ENCODE measurements around the gene EFCAB9. TPM values are rescaled to one million over a fixed set of nuclear protein-coding genes. Genes with fewer than 3 reads are reported as not detected.

The EFCAB9 gene
- total RNA-seq, 1 experiment from 2014 or later = not detected

GRCh38 chr5:172148381-172148780 is 45.6 kb upstream of the EFCAB9 start:
- BruUV-seq (replicated peaks) = no TSS peak
- Histone ChIP-seq H3K4me1 (ENCODE audit: control insufficient read depth in 1 of 2, insufficient read depth in 2 of 2, low read length in 2 of 2) (no peaks in the 10 kb centered on the region), H3K27ac (ENCODE audit: low read depth, low read length) (no peak overlapping the region), H2AFZ (ENCODE audit: low read depth, low read length, poor library complexity, severe bottlenecking) (no peak overlapping the region), H3K4me3 (replicated peaks in 1 of 2; ENCODE audit: low read depth in 1 of 2, low read length in 2 of 2) (no peak overlapping the region), H3K9me2 (ENCODE audit: insufficient read depth) (no peaks in the 10 kb centered on the region), H3K4me2 (ENCODE audit: low read length) (no peak overlapping the region), H4K20me1 (ENCODE audit: insufficient read depth) (no peaks in the 10 kb centered on the region), H3K9me3 (ENCODE audit: control insufficient read depth in 1 of 2, insufficient read depth in 1 of 2, low read depth in 1 of 2, low read length in 2 of 2) (no peaks in the 10 kb centered on the region), H3K36me3 (ENCODE audit: control insufficient read depth in 1 of 2, insufficient read depth in 2 of 2, low read length in 2 of 2) (no peaks in the 10 kb centered on the region), H3K27me3 (ENCODE audit: insufficient read depth, low read length) (no peaks in the 10 kb centered on the region), H3K79me2 (ENCODE audit: insufficient read depth, low read length) (no peaks in the 10 kb centered on the region), H3K9ac (ENCODE audit: low read length) (no peak overlapping the region)
- POLR2A ChIA-PET = no interaction called here
- TF ChIP-seq CTCF (IDR thresholded peaks at IDR 0.05 in 2 of 3, conservative IDR thresholded peaks at IDR 0.05 in 1 of 3; ENCODE audit: borderline replicate concordance in 1 of 3, insufficient read depth in 1 of 3, low read depth in 2 of 3, low read length in 2 of 3) (no peak), SIN3A (IDR thresholded peaks at IDR 0.05; ENCODE audit: low read depth) (no peak), ZBTB33 (IDR thresholded peaks at IDR 0.05; ENCODE audit: extremely low read depth, insufficient replicate concordance, low read length) (no peak), POLR2A (IDR thresholded peaks at IDR 0.05; ENCODE audit: borderline replicate concordance, extremely low read depth, insufficient read depth, insufficient read length) (no peak), CBX3 (IDR thresholded peaks at IDR 0.05; ENCODE audit: low read depth) (no peak), SRF (IDR thresholded peaks at IDR 0.05; ENCODE audit: low read depth) (no peak), CEBPB (IDR thresholded peaks at IDR 0.05; ENCODE audit: low read depth) (no peak)
- CTCF ChIA-PET = no interaction called here
- RAD21 ChIA-PET (ENCODE audit: low non-redundant PET in 1 of 2, low total read pairs in 2 of 2, uncharacterized antibody in 2 of 2, unreplicated experiment in 2 of 2) = no interaction called here
- DNase-seq (ENCODE audit: low read depth, low spot score) (no peak), ATAC-seq (no peak)
- intact Hi-C loops (cut with micrococcal nuclease) = no loop called here
